ENCODE data around the gene HHEX. TPM values are rescaled to one million over a fixed set of nuclear protein-coding genes. Genes with fewer than 3 reads are reported as not detected.

HHEX gene
- total RNA-seq, 1 donor from 2014 or later, result 1.6 TPM

DNA sequence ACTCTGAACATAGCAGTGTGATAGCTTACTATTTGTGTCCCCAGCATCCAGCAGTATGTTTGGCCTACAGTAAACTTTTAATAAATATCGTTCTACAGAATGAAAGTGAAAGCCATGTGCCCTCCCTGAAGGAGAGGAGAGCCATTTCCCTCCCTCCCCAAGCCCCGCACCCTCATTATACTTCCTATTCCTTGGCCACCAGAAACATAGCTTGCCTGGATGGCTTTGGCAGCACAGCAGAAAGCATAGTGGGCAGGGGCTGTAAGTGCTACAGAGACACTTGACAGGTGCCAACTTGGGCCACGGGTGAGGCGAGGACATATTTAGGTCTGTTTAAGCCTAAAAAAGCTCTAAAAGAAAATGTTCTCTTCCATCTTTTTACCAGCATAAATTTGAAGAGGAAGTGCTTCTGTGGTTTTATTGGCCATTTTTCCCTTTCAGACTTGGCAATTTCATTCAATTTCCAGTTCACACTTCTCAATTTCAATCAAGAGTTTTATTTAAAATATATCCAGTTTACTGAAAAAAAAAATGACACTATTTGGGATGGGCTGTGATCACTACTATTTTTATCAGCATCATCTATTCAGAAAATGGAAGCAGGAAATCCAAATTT lies 12.7 kb downstream of the HHEX start:
- no peaks in the 10 kb centered on the region for H3K36me3 ChIP-seq (ENCODE audit: control insufficient read depth, insufficient read depth, low read length)
- no peaks in the 10 kb centered on the region for H3K27me3 ChIP-seq (ENCODE audit: control insufficient read depth, insufficient read depth, low read length)
- no peak overlapping the region for H3K4me3 ChIP-seq (ENCODE audit: low read depth, low read length)
- DNase-seq (ENCODE audit: low read depth), result no peak
- TF ChIP-seq, protein P1, sequence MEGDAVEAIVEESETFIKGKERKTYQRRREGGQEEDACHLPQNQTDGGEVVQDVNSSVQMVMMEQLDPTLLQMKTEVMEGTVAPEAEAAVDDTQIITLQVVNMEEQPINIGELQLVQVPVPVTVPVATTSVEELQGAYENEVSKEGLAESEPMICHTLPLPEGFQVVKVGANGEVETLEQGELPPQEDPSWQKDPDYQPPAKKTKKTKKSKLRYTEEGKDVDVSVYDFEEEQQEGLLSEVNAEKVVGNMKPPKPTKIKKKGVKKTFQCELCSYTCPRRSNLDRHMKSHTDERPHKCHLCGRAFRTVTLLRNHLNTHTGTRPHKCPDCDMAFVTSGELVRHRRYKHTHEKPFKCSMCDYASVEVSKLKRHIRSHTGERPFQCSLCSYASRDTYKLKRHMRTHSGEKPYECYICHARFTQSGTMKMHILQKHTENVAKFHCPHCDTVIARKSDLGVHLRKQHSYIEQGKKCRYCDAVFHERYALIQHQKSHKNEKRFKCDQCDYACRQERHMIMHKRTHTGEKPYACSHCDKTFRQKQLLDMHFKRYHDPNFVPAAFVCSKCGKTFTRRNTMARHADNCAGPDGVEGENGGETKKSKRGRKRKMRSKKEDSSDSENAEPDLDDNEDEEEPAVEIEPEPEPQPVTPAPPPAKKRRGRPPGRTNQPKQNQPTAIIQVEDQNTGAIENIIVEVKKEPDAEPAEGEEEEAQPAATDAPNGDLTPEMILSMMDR (IDR thresholded peaks at IDR 0.05; ENCODE audit: insufficient read depth, low read length, poor library complexity, severe bottlenecking), result no peak

DNA sequence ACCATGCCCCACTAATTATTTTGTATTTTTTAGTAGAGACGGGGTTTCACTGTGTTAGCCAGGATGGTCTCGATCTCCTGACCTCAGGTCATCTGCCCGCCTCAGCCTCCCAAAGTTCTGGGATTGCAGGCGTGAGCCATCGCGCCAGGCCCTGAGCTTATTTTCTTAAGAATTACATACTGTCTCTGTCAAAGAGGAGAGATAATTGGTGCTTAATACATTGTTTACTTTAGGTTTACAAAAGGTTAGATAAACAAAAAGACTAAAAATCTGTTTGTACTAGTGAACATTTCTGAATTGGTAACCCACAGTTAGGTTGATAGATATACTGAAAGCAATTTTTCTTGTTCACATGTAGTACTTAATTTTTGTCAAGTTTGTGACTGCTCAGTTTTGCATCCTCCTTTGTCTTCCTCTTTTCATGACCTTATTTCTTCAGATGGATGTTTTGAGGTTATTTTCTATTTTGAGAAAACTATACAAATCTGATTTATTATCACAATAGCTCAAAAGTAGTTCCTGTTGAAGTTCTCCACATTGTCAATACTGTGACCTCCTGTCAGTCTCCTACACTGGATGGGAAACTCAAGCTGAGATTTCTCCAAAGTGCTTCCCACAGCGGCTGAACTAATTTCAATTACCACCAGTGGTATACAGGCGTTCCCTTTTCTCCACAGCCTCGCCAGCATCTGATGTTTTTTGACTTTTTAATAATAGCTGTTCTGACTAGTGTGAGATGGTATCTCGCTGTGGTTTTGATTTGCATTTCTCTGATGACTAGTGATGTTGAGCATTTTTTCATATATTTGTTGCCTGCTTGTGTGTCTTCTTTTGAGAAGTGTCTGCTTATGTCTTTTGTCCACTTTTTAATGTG lies 22.5 kb downstream of the HHEX start:
- no peak overlapping the region for H3K4me3 ChIP-seq (ENCODE audit: low read depth, low read length)
- no peak for DNase-seq (ENCODE audit: low read depth)
- TF ChIP-seq, protein P1 (IDR thresholded peaks at IDR 0.05; ENCODE audit: insufficient read depth, low read length, poor library complexity, severe bottlenecking), result no peak
- H3K36me3 ChIP-seq (ENCODE audit: control insufficient read depth, insufficient read depth, low read length), result no peaks in the 10 kb centered on the region
- no peaks in the 10 kb centered on the region for H3K27me3 ChIP-seq (ENCODE audit: control insufficient read depth, insufficient read depth, low read length)

DNA sequence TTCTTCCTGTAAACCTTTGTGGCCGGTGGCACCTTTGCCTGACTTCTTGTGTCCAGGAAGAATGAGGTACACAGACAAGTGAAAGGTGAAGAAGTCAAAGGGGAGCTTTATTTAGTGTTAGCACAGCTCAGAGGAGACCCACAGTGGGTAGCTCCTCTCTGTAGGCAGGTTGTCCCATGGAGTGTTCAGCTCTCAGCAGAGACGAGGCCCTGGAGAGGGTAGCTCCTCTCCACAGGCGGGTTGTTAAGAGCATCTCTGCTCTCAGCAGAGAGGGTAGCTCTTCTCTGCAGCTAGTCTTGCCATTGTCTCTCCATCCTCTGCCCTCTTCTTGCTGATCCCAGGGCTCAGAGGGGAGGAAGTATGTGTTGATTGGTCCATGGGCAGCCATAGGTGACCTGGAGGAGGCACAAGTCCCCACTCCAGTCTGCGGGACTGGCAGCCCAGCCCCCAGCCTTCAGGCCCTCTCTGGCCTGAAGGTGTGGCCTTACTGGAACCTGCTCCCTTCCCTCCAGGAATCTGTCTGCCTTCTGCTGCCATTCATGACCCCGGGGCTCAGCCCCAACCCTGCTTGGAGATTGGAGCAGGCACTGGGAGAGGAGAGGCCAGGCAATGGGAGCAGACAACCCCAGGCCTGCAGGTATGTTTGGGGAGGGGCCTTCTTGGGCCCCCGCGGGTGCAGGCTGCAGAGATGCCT lies 24.5 kb downstream of the HHEX start:
- Histone ChIP-seq H3K27me3 (ENCODE audit: control insufficient read depth, insufficient read depth, low read length) (no peaks in the 10 kb centered on the region), H3K36me3 (ENCODE audit: control insufficient read depth, insufficient read depth, low read length) (no peaks in the 10 kb centered on the region), H3K4me3 (ENCODE audit: low read depth, low read length) (no peak overlapping the region)
- DNase-seq (ENCODE audit: low read depth), result no peak
- TF ChIP-seq, protein P1 (IDR thresholded peaks at IDR 0.05; ENCODE audit: insufficient read depth, low read length, poor library complexity, severe bottlenecking), result no peak

DNA sequence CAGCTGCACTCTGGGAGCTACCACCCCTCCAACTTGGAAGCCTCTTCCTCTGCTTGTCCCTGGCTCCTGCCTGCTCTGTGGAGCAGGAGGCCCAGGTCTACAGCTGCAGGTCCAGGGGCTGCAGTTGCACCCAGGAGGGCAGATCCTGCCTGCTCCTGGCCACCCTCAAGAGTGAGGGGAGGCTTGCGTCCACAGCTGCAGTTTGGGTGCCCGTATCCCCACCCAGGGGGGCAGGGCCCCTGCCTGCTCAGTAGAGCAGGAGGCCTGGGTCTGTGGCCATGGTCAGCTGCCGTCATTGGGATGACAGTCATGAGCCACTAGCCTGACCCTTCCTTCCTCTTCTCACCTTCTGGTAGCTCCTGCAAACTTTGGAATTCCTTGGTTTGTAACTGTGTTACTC lies 25.1 kb downstream of the HHEX start:
- no peak for DNase-seq (ENCODE audit: low read depth)
- H3K36me3 ChIP-seq (ENCODE audit: control insufficient read depth, insufficient read depth, low read length), result no peaks in the 10 kb centered on the region
- TF ChIP-seq, protein P1 (IDR thresholded peaks at IDR 0.05; ENCODE audit: insufficient read depth, low read length, poor library complexity, severe bottlenecking), result no peak
- no peak overlapping the region for H3K4me3 ChIP-seq (ENCODE audit: low read depth, low read length)
- H3K27me3 ChIP-seq (ENCODE audit: control insufficient read depth, insufficient read depth, low read length), result no peaks in the 10 kb centered on the region

DNA sequence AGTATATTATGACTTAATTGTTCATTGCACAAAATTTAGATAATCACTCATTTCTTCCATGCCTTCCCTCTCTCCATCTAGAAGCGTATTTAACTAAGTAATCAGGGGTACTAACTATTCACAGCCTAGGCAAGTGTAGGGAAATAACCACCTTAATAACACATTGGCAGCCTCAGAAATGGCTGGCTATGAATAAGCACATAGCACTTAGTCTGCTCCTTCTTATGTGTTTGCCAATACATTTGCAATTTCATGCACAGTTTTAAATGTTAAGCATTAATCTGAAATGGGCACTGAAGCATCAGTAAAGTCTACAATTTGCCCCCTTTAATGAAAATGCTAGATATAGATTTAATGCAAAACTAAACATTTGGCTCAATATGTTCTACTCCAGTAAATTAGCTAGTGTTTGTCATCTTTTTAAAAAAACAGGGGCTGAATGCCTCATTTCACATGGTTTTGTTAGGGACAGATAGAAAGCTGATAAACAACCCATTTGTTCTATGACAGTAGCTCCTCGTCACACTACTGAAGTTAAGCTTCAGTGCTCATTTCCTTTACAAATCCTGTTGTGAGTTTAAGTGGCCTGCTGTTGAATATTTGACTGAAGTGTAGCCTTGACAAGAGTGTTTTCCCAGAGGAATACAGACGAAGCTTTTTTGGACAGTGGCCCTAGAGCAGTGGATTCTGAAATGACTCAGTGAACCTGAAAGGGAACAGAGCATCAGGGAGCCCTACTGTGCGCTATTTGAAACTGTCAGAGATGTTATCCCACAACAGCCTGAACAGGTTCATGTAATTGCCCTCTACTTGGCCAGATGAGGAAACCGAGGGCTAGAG lies 30.5 kb downstream of the HHEX start:
- no peak for DNase-seq (ENCODE audit: low read depth)

More for the DNA sequence above, 30.5 kb downstream of the HHEX start:
- TF ChIP-seq, protein P1 (IDR thresholded peaks at IDR 0.05; ENCODE audit: insufficient read depth, low read length, poor library complexity, severe bottlenecking), result no peak
- Histone ChIP-seq H3K36me3 (ENCODE audit: control insufficient read depth, insufficient read depth, low read length) (no peaks in the 10 kb centered on the region), H3K27me3 (ENCODE audit: control insufficient read depth, insufficient read depth, low read length) (peaks cover 9% of the 10 kb centered on the region), H3K4me3 (ENCODE audit: low read depth, low read length) (no peak overlapping the region)

Measured in kidney epithelial cell (primary cell).